Breast epithelium (tissue), 3 donors: ENCODE data around the gene URM1.

Source experiments
- CTCF ChIP-seq, 3 donors: fragments of 450-650 bp; IDR thresholded peaks; one replicate each; pipeline ENCODE4 v1.5.1; 2016 to 2017; ENCODE audit warnings: antibody characterized with exemption in 3 of 3, mild to moderate bottlenecking in 3 of 3, moderate library complexity in 3 of 3
- POLR2A ChIP-seq: fragments of 450-650 bp; IDR thresholded peaks from one replicate; pipeline ENCODE4 v1.6.1; 2016; ENCODE audit warnings: antibody characterized with exemption, mild to moderate bottlenecking, moderate library complexity

GRCh38 chr9:128409450-128409849 lies 38.3 kb downstream of the URM1 start:
- TF ChIP-seq CTCF (IDR thresholded peaks at IDR 0.05) (no peak), POLR2A (no peak)
